ENCODE data around the gene RS1. TPM values are rescaled to one million over a fixed set of nuclear protein-coding genes. Genes with fewer than 3 reads are reported as not detected.

RS1 gene
- total RNA-seq, 4 donors from 2014 or later, result not detected

DNA sequence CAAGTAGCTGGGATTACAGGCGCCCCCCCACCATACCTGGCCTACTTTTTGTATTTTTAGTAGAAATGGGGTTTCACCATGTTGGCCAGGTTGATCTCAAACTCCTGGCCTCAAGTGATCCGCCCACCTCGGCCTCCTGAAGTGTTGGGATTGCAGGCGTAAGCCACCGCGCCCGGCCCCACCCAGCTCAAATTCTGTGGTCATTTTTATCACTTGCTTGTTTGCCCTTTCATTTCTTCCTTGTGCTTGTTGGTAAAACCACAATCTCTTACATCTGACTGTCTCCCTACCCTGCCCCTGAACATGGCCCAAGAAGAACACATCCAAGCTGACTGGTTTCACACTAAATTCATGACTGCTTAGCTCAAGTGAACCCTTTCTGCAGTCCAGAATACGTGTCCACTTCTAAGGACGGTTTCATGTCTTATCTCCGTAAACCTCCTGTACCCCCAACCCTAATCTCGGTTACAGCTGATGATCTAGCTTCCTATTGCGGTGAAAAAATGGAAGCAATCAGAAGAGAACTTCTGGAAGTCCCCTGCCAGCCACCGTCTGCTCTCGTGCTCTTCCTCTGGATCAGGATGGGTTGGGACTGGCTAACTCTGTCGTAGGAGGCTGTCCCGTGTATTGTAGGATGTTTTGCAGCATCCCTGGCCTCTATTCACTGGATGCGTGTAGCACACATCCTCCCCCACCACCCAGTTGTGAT is 5.4 kb upstream of the RS1 start:
- WGBS, result 79% methylated on average over 17 of the region's 17 CpGs
- peaks cover 0 to 4% (median 0%) of the 10 kb centered on the region in 4 donors for H3K4me1 ChIP-seq
- TF ChIP-seq, protein P1, sequence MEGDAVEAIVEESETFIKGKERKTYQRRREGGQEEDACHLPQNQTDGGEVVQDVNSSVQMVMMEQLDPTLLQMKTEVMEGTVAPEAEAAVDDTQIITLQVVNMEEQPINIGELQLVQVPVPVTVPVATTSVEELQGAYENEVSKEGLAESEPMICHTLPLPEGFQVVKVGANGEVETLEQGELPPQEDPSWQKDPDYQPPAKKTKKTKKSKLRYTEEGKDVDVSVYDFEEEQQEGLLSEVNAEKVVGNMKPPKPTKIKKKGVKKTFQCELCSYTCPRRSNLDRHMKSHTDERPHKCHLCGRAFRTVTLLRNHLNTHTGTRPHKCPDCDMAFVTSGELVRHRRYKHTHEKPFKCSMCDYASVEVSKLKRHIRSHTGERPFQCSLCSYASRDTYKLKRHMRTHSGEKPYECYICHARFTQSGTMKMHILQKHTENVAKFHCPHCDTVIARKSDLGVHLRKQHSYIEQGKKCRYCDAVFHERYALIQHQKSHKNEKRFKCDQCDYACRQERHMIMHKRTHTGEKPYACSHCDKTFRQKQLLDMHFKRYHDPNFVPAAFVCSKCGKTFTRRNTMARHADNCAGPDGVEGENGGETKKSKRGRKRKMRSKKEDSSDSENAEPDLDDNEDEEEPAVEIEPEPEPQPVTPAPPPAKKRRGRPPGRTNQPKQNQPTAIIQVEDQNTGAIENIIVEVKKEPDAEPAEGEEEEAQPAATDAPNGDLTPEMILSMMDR (IDR thresholded peaks at IDR 0.05), result no peak
- TF ChIP-seq POLR2AphosphoS5 (IDR thresholded peaks at IDR 0.05) (no peak), EP300 (IDR thresholded peaks at IDR 0.05) (no peak), POLR2A (IDR thresholded peaks at IDR 0.05; ENCODE audit: low read depth) (no peak)
- H3K9me3 ChIP-seq, result no peaks in the 10 kb centered on the region
- H3K4me3 ChIP-seq, result no peak overlapping the region
- DNase-seq (ENCODE audit: extremely low spot score), result no peak
- no peaks in the 10 kb centered on the region for H3K36me3 ChIP-seq
- intact Hi-C loops (cut with DNase I), result loop anchor here (5.0 to 10.0 kb wide), 2 partner anchors 210 to 253 kb away; partner anchors contain the start of gene CDKL5
- peaks cover 0 to 3% (median 0%) of the 10 kb centered on the region in 4 donors for H3K27me3 ChIP-seq
- H3K27ac ChIP-seq (replicated peaks in 1 of 4), result no peak overlapping the region

DNA sequence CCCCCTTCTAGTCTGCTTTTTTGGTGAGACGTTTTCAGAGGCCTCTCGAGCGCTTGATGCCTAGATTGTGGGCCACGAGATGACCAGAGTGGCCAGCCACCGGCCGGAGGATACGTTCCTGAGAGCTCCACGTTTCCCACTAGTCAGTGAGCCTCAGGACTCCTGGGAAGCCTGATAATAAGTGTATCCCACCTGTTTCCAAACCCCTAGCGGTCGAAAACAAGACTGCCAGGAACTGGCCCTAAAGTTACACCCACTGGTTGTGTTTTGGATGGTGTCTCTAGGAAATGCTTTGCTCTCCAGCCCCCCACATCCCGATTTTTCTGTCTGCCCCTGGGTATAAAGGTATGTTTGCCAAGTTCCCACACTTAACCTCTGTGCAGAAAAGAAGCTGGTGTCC is 4.6 kb upstream of the RS1 start:
- no peaks in the 10 kb centered on the region for H3K9me3 ChIP-seq
- no peak for TF ChIP-seq POLR2A (IDR thresholded peaks at IDR 0.05; ENCODE audit: low read depth)
- TF ChIP-seq, protein P1 (IDR thresholded peaks at IDR 0.05), result peak in 1 of 3 experiments; percentile 23
- no peaks in the 10 kb centered on the region for H3K36me3 ChIP-seq
- DNase-seq (ENCODE audit: extremely low spot score), result no peak
- no peak overlapping the region for H3K4me3 ChIP-seq
- peaks cover 0 to 4% (median 0%) of the 10 kb centered on the region in 4 donors for H3K4me1 ChIP-seq
- H3K27ac ChIP-seq (replicated peaks in 1 of 4), result no peak overlapping the region
- intact Hi-C loops (cut with DNase I), result loop anchor here (5.0 to 10.0 kb wide), 2 partner anchors 211 to 252 kb away; partner anchors contain the start of gene CDKL5
- 31% methylated on average over 5 of the region's 11 CpGs for WGBS
- H3K27me3 ChIP-seq, result peaks cover 0 to 3% (median 0%) of the 10 kb centered on the region in 4 donors

DNA sequence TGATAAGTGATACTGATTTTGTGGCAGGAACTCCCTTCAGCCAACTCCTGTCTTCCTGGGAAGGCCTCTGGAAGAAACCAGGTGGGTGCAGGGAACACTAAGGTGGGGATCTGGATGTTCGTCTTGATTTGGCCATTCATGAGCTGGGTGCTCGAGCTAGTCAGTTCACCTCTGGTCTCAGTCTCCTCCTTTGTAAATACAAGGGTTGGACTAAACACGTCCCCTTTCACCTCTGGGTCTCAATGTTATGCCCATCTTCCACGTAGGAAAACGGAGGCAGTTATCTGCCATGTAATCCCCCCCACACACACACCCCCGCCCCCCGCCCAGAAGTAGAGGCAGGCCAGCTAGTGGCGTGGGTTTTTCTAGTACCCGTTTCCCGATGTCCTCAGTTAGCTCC is 4.1 kb upstream of the RS1 start:
- Histone ChIP-seq H3K27ac (replicated peaks in 1 of 4) (no peak overlapping the region), H3K4me1 (peaks cover 0 to 4% (median 0%) of the 10 kb centered on the region in 4 donors), H3K9me3 (no peaks in the 10 kb centered on the region), H3K27me3 (peaks cover 0 to 3% (median 0%) of the 10 kb centered on the region in 4 donors), H3K36me3 (no peaks in the 10 kb centered on the region), H3K4me3 (no peak overlapping the region)
- TF ChIP-seq, protein P1 (IDR thresholded peaks at IDR 0.05), result no peak
- TF ChIP-seq POLR2AphosphoS5 (IDR thresholded peaks at IDR 0.05) (no peak), POLR2A (IDR thresholded peaks at IDR 0.05; ENCODE audit: low read depth) (no peak), EP300 (IDR thresholded peaks at IDR 0.05) (no peak)
- intact Hi-C loops (cut with DNase I), result loop anchor here (5.0 to 10.0 kb wide), 2 partner anchors 211 to 251 kb away; partner anchors contain the start of gene CDKL5
- DNase-seq (ENCODE audit: extremely low spot score), result no peak
- 92% methylated on average over 10 of the region's 10 CpGs for WGBS

DNA sequence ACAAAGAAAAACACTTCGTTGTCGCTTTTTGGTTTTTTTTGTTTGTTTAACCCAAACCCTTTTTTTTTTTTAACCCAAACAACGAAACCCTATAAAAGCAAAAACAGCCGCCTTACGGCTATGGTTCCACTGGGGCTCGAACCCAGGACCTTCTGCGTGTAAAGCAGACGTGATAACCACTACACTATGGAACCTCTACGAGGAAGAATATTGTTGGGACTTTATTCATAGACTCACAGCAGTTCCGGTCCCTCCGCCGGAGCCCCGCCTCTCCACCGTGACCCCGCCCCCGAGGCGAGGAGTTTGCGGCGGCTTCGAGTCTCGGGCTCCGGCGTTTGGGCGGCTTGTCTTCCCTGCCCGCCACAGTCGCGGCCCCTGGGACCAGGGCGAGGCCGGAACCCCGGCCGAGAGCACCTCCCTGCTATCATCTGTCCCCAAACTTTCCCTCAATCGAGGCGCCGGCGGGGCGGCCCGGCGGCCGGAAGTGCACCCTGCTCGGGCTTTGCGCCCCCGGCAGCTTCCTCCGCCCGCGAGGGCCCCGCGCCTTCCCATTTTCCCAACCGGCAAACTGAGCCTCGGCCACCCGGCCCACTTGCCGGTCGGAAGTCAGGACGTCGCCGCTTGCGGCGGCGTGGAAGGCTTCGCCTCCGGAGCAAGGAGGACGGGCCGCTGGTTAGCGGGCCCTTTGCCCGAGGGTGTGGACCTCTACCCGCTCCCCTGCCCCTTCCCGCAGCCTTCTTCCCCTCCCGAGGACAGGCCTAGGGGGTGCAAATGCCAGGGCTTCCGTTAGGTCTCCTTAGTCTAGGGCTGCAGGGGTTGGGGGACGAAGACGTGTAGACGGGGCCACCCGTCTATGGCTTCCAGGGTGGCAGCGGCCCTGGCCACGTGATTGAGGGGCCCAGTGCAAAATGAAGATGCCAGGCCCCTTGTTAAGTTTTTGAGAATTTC is 3.2 kb upstream of the RS1 start:
- Histone ChIP-seq H3K36me3 (no peaks in the 10 kb centered on the region), H3K4me1 (peaks cover 0 to 4% (median 0%) of the 10 kb centered on the region in 4 donors), H3K9me3 (no peaks in the 10 kb centered on the region), H3K4me3 (peak overlapping the region; percentile 67 to 71 (median 68)), H3K27me3 (peaks cover 0 to 3% (median 0%) of the 10 kb centered on the region in 4 donors), H3K27ac (replicated peaks in 1 of 4) (peak overlapping the region; percentile 77 to 88 (median 84))
- no peak for TF ChIP-seq EP300 (IDR thresholded peaks at IDR 0.05)
- peak; percentile 52 to 73 for TF ChIP-seq POLR2AphosphoS5 (IDR thresholded peaks at IDR 0.05)
- 26% methylated on average over 48 of the region's 74 CpGs for WGBS
- intact Hi-C loops (cut with DNase I), result loop anchor here (5.0 to 10.0 kb wide), 2 partner anchors 212 to 250 kb away; partner anchors contain the start of gene CDKL5
- peak; percentile 92 for DNase-seq (ENCODE audit: extremely low spot score)
